Measurements from ENCODE around the gene HACD2.
"Not testable (repeated sequence)": the region's sequence is repeated elsewhere in the genome, so short reads cannot be mapped to it uniquely, and the experiment has no call there.

The HACD2 gene

DNA sequence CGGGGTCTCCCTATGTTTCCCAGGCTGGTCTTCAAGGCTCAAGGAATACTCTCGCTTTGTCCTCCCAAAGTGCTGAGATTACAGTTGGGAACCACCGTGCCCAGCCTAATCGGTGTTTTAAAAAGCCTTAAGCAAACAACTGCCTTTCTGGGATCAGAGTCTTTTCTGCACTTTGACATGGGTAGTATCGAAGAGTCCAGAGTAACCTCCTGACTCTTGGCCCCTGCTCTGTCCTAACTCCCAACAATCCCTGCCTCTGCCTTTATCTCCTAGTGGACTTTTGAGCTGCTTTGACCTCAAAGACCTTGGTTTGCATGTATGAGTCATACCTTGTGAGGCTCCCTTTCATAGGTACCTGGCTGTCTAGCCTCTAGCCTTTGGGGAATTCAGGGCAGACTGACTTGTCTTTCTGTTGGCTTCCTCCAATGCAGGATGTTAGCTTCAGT lies 21.0 kb upstream of the HACD2 start:
- in situ Hi-C loops (cut with HindIII; ENCODE audit: low sequenced_read_pairs) = no loop called here
- TF ChIP-seq, protein P1, sequence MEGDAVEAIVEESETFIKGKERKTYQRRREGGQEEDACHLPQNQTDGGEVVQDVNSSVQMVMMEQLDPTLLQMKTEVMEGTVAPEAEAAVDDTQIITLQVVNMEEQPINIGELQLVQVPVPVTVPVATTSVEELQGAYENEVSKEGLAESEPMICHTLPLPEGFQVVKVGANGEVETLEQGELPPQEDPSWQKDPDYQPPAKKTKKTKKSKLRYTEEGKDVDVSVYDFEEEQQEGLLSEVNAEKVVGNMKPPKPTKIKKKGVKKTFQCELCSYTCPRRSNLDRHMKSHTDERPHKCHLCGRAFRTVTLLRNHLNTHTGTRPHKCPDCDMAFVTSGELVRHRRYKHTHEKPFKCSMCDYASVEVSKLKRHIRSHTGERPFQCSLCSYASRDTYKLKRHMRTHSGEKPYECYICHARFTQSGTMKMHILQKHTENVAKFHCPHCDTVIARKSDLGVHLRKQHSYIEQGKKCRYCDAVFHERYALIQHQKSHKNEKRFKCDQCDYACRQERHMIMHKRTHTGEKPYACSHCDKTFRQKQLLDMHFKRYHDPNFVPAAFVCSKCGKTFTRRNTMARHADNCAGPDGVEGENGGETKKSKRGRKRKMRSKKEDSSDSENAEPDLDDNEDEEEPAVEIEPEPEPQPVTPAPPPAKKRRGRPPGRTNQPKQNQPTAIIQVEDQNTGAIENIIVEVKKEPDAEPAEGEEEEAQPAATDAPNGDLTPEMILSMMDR (IDR thresholded peaks at IDR 0.05; ENCODE audit: low read depth, low read length, missing control alignments) = no peak
- no peak overlapping the region for H3K4me3 ChIP-seq (ENCODE audit: low read depth, low read length)
- DNase-seq (ENCODE audit: low read depth) = no peak

DNA sequence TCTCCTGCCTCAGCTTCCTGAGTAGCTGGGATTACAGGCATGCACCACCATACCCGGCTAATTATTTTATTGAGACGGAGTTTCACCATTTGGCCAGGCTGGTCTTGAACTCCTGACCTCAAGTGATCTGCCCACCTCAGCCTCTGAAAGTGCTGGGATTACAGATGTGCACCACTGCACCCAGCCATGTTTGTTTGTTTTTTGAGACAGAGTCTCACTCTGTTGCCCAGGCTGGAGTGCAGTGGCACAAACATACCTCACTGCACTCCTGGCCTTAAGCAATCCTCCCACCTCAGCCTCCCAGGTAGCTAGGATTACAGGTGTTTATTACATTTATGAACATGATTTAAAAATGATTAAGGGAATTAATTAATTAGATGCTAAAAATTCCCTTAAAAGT lies 18.3 kb upstream of the HACD2 start:
- in situ Hi-C loops (cut with HindIII; ENCODE audit: low sequenced_read_pairs); H3K4me3 ChIP-seq (ENCODE audit: low read depth, low read length); DNase-seq (ENCODE audit: low read depth): not testable (repeated sequence)

DNA sequence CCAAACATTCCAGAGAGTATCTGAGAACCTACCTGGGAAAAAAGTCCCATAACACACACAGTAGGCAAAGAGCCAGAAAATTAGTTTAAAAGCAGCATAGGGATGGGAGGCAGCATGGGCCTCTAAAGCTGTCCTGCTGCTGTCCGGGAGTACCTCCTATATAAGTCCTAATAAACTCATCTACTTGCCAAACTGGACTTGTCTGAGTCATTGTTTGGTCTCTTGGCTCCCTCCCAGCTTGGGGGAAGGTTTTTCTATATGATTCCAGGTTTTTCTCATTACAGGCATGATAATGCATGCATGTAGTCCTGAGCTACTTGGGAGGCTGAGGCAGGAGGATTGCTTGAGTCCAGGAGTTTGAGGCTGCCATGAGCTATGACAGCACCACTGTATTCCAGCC lies 17.5 kb upstream of the HACD2 start:
- peak; percentile 58 for DNase-seq (ENCODE audit: low read depth)
- no peak overlapping the region for H3K4me3 ChIP-seq (ENCODE audit: low read depth, low read length)
- in situ Hi-C loops (cut with HindIII; ENCODE audit: low sequenced_read_pairs) = no loop called here
- TF ChIP-seq, protein P1 (IDR thresholded peaks at IDR 0.05; ENCODE audit: low read depth, low read length, missing control alignments) = no peak

DNA sequence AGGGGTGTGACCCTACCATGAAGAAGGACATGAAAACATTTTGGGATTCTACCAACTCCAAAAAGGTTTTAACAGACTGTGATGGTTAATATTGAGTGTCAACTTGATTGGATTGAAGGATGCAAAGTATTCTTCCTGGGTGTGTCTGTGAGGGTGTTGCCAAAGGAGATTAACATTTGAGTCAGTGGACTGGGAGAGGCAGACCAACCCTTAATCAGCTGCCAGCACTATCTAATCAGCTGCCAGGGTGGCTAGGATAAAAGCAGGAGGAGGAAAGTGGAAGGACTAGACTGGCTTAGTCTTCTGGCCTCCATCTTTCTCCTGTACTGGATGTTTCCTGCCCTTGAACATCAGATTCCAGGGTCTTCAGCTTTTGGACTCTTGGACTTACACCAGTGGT lies 16.0 kb upstream of the HACD2 start:
- DNase-seq (ENCODE audit: low read depth); in situ Hi-C loops (cut with HindIII; ENCODE audit: low sequenced_read_pairs); H3K4me3 ChIP-seq (ENCODE audit: low read depth, low read length): not testable (repeated sequence)

DNA sequence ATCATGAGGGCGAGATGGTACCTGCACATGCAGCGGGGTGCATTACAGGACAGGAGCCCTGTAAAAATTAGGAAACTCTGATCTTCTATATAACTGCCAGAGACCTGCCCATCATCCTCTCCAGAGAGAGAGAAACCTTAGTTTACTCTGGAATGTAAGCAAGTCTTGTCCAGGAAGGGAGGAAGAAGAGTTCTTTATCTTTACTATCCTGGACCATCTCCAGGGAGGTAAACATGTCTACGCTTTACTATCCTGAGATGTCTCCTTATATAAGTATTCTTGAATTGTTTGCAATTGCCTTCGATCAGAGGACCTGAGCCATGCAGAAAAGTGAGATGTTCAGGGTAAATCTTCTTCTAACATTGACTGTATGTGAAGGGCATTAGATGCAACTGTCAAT lies 12.7 kb upstream of the HACD2 start:
- in situ Hi-C loops (cut with HindIII; ENCODE audit: low sequenced_read_pairs) = no loop called here
- TF ChIP-seq, protein P1 (IDR thresholded peaks at IDR 0.05; ENCODE audit: low read depth, low read length, missing control alignments) = no peak
- no peak for DNase-seq (ENCODE audit: low read depth)
- H3K4me3 ChIP-seq (ENCODE audit: low read depth, low read length) = no peak overlapping the region

DNA sequence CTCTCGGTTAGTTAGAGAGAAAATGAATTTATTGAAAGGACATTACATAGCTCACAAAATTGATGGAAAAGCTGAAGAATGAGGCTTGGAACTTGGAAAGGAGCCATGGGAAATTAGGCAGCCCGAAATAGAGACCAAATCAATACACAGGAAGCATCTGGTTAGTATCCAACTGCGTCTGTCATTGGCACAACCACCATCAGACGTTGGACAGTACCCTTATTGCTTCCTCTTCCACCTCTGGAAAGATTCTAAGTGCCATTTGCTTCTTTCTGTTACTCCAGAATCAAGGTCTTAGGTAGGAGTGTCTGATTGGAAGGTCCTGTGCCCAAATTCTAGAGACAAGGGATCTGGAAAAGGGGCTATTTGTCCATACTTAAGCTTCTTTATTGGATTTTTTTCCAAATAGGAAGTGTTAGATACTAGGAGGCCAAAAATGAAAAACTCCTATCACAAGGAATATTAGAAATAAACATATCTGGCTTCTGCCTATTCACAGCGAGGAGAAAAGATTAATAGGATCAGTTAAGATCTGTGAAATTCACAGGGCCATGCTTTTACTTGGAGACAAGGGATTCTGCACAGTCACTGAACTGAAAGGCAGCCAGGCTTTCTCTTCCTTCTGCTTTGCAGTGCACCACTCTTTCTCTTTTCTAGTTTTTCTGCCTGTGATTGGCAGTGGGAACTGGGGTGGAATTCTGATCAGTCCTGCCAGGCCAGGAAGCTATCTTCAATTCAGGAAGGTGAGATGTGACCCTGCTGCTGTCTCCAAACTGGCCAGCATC lies 10.7 kb upstream of the HACD2 start:
- H3K4me3 ChIP-seq (ENCODE audit: low read depth, low read length) = no peak overlapping the region
- TF ChIP-seq, protein P1 (IDR thresholded peaks at IDR 0.05; ENCODE audit: low read depth, low read length, missing control alignments) = no peak
- in situ Hi-C loops (cut with HindIII; ENCODE audit: low sequenced_read_pairs) = no loop called here
- no peak for DNase-seq (ENCODE audit: low read depth)

DNA sequence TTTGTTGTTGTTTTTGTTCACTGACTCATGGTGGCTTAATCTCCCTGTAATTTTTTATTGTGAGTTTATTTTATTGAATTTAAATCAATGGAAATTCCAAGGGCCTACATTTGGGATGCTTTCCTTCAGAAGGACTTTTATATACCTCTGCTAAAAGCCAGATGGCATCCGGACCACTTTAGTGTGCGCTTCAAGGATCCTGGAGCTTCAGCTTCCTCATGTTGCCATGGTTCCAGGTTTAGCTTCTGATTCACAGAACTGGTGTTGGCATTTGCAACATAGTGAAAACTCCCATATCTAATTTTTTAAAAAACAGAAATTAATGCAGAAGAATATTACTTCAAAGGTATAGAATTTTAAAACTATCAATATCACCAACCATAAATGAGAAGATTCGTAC lies 8.5 kb upstream of the HACD2 start:
- in situ Hi-C loops (cut with HindIII; ENCODE audit: low sequenced_read_pairs) = no loop called here
- TF ChIP-seq, protein P1 (IDR thresholded peaks at IDR 0.05; ENCODE audit: low read depth, low read length, missing control alignments) = no peak
- H3K4me3 ChIP-seq (ENCODE audit: low read depth, low read length) = no peak overlapping the region
- no peak for DNase-seq (ENCODE audit: low read depth)

Measured in astrocyte of the cerebellum (primary cell).